Activated naive CD4-positive, alpha-beta T cell treated with anti-CD3 and anti-CD28 coated beads for 36 hours (primary cell): ENCODE measurements around the gene GAN. TPM values are rescaled to one million over a fixed set of nuclear protein-coding genes. Genes with fewer than 3 reads are reported as not detected.

Experiments
- CTCF ChIA-PET: fragments of 350-600 bp; sonication (Branson Sonifier 250); formaldehyde crosslinking; loops from one replicate; lab custom pipeline; 2021; ENCODE audit warnings: antibody characterized with exemption; lab: Charles Lee
- DNase-seq: peaks from one replicate; pipeline ENCODE4 v3.0.0-alpha.2; 2020
- H3K27ac Mint-ChIP-seq: one replicate; pipeline ENCODE4 v1.8.0; 2021; ENCODE audit warnings: mild to moderate bottlenecking, mixed read lengths
- H3K27me3 Mint-ChIP-seq: one replicate; pipeline ENCODE4 v1.8.0; 2021; ENCODE audit warnings: low read depth, mixed read lengths
- H3K36me3 Mint-ChIP-seq: one replicate; pipeline ENCODE4 v1.8.0; 2021; ENCODE audit warnings: low read depth, mixed read lengths
- H3K4me1 Mint-ChIP-seq: one replicate; pipeline ENCODE4 v1.8.0; 2021; ENCODE audit warnings: low read depth, mixed read lengths
- H3K4me3 Mint-ChIP-seq: one replicate; pipeline ENCODE4 v1.8.0; 2021; ENCODE audit warnings: mild to moderate bottlenecking, moderate library complexity, mixed read lengths
- H3K9me3 Mint-ChIP-seq: one replicate; pipeline ENCODE4 v1.8.0; 2021; ENCODE audit warnings: mixed read lengths
- intact Hi-C: fragments of 100-400 bp; cut with micrococcal nuclease; formaldehyde crosslinking; loops from one replicate; pipeline ENCODE4 v1.15.1; 2023
- total RNA-seq, 2 experiments: library from RNA; stranded (reverse); gene quantifications; one replicate each; pipeline ENCODE4 v1.2.3, GENCODE V29; 2021

Gene GAN
- total RNA-seq, 2 experiments from 2014 or later, result 10.6 to 11.3 TPM

- no peaks in the 10 kb centered on the region for H3K9me3 Mint-ChIP-seq
- no peak for DNase-seq
- no peak overlapping the region for H3K27ac Mint-ChIP-seq
- intact Hi-C loops, result no loop called here
- no peak overlapping the region for H3K4me3 Mint-ChIP-seq
- CTCF ChIA-PET, result interaction anchor here (1.6 kb wide), 1 partner anchor 18 kb away, joined by 5 read pairs; no protein-coding TSS in a partner anchor
- H3K36me3 Mint-ChIP-seq, result no peaks in the 10 kb centered on the region
- H3K27me3 Mint-ChIP-seq, result no peaks in the 10 kb centered on the region
- H3K4me1 Mint-ChIP-seq, result no peaks in the 10 kb centered on the region
Observed at GRCh38 chr16:81279392-81279791, 35.4 kb upstream of the GAN start.

GRCh38 chr16:81280393-81280792 lies 34.4 kb upstream of the GAN start:
- Mint-ChIP-seq H3K4me1 (no peaks in the 10 kb centered on the region), H3K9me3 (no peaks in the 10 kb centered on the region), H3K27me3 (no peaks in the 10 kb centered on the region), H3K36me3 (no peaks in the 10 kb centered on the region), H3K4me3 (no peak overlapping the region), H3K27ac (no peak overlapping the region)
- DNase-seq, result no peak
- intact Hi-C loops, result no loop called here
- CTCF ChIA-PET, result interaction anchor here (0.6 to 1.6 kb wide), 2 partner anchors 19 to 124 kb away, joined by 5 to 7 read pairs; no protein-coding TSS in a partner anchor

- no peak overlapping the region for H3K27ac Mint-ChIP-seq
- CTCF ChIA-PET, result no interaction called here
- intact Hi-C loops, result no loop called here
- no peaks in the 10 kb centered on the region for H3K36me3 Mint-ChIP-seq
- no peaks in the 10 kb centered on the region for H3K9me3 Mint-ChIP-seq
- no peak overlapping the region for H3K4me3 Mint-ChIP-seq
- DNase-seq, result no peak
- no peaks in the 10 kb centered on the region for H3K4me1 Mint-ChIP-seq
- H3K27me3 Mint-ChIP-seq, result no peaks in the 10 kb centered on the region
Observed at GRCh38 chr16:81283044-81283443, 31.7 kb upstream of the GAN start.

DNA sequence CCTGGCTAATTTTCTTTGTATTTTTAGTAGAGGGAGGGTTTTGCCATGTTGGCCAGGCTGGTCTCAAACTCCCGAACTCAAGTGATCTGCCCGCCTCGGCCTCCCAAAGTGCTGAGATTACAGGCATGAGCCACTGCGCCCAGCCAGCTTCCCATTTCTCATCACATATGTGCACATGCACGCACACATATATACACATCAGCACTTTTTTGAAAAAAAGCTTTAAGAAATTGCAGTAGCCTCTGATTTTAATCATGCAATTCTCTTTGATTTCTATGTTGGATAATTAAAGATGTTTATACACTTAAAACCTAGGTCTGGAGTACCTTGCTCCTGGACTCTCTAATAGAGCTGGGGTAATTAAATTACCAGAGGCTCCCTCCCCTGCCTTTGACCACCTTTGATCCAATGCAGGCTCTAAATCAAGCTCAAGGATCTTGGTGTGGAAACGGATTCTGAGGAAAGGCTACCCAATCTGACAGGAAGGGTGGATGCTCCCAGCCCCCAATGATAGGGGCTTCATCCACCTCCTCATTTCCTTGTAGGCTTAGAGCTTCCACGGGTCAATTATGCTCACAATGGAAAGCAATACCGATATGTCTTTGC lies 29.7 kb upstream of the GAN start:
- Mint-ChIP-seq H3K27ac (no peak overlapping the region), H3K4me3 (no peak overlapping the region), H3K36me3 (no peaks in the 10 kb centered on the region), H3K27me3 (no peaks in the 10 kb centered on the region), H3K9me3 (no peaks in the 10 kb centered on the region), H3K4me1 (no peaks in the 10 kb centered on the region)
- DNase-seq, result no peak
- CTCF ChIA-PET, result interaction anchor here (0.6 to 1.0 kb wide), 2 partner anchors 25 to 496 kb away, joined by 3 to 4 read pairs; no protein-coding TSS in a partner anchor
- intact Hi-C loops, result no loop called here

DNA sequence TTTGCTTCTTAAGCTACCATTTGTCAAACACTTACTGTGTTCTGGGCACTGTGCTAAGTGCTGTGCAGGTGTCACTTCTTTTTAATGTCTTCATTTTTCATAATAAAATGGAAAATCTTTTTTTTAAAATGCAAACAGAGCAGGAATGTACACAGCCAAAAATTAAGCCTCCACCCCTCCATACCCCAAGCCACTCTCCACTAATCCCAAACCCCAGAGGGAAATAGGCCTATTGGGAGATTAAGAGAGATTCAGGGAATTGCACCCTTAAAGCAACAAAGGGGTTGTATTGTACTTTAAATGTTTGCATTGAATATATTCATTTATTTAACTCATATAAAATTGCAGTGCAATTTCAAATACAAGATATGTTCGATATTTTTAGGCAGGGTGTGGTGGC lies 28.6 kb upstream of the GAN start:
- H3K4me1 Mint-ChIP-seq, result no peaks in the 10 kb centered on the region
- intact Hi-C loops, result no loop called here
- no peaks in the 10 kb centered on the region for H3K9me3 Mint-ChIP-seq
- H3K27me3 Mint-ChIP-seq, result peaks cover 2% of the 10 kb centered on the region
- no peak for DNase-seq
- H3K36me3 Mint-ChIP-seq, result no peaks in the 10 kb centered on the region
- H3K27ac Mint-ChIP-seq, result no peak overlapping the region
- H3K4me3 Mint-ChIP-seq, result no peak overlapping the region
- CTCF ChIA-PET, result no interaction called here

- no peak for DNase-seq
- Mint-ChIP-seq H3K9me3 (no peaks in the 10 kb centered on the region), H3K4me3 (no peak overlapping the region), H3K27me3 (peaks cover 12% of the 10 kb centered on the region), H3K27ac (no peak overlapping the region), H3K36me3 (no peaks in the 10 kb centered on the region), H3K4me1 (no peaks in the 10 kb centered on the region)
- intact Hi-C loops, result no loop called here
- CTCF ChIA-PET, result interaction anchor here (1.0 kb wide), 1 partner anchor 87 kb away, joined by 3 read pairs; no protein-coding TSS in a partner anchor
Observed at GRCh38 chr16:81291117-81291516, 23.6 kb upstream of the GAN start.

GRCh38 chr16:81292936-81293335 lies 21.8 kb upstream of the GAN start:
- CTCF ChIA-PET, result interaction anchor here (0.5 kb wide), 1 partner anchor 72 kb away, joined by 3 read pairs; no protein-coding TSS in a partner anchor
- Mint-ChIP-seq H3K36me3 (no peaks in the 10 kb centered on the region), H3K27me3 (peaks cover 20% of the 10 kb centered on the region), H3K27ac (no peak overlapping the region), H3K9me3 (no peaks in the 10 kb centered on the region), H3K4me1 (no peaks in the 10 kb centered on the region), H3K4me3 (no peak overlapping the region)
- intact Hi-C loops, result no loop called here
- no peak for DNase-seq

- intact Hi-C loops, result no loop called here
- Mint-ChIP-seq H3K27me3 (peaks cover 21% of the 10 kb centered on the region), H3K4me1 (no peaks in the 10 kb centered on the region), H3K4me3 (no peak overlapping the region), H3K27ac (no peak overlapping the region), H3K36me3 (no peaks in the 10 kb centered on the region), H3K9me3 (no peaks in the 10 kb centered on the region)
- DNase-seq, result no peak
- CTCF ChIA-PET, result no interaction called here
Observed at GRCh38 chr16:81293909-81294802, 20.6 kb upstream of the GAN start.

- intact Hi-C loops, result no loop called here
- Mint-ChIP-seq H3K36me3 (no peaks in the 10 kb centered on the region), H3K4me3 (no peak overlapping the region), H3K27me3 (peaks cover 19% of the 10 kb centered on the region), H3K9me3 (no peaks in the 10 kb centered on the region), H3K4me1 (no peaks in the 10 kb centered on the region), H3K27ac (no peak overlapping the region)
- CTCF ChIA-PET, result no interaction called here
- no peak for DNase-seq
Observed at GRCh38 chr16:81296631-81297030, 18.1 kb upstream of the GAN start.

DNA sequence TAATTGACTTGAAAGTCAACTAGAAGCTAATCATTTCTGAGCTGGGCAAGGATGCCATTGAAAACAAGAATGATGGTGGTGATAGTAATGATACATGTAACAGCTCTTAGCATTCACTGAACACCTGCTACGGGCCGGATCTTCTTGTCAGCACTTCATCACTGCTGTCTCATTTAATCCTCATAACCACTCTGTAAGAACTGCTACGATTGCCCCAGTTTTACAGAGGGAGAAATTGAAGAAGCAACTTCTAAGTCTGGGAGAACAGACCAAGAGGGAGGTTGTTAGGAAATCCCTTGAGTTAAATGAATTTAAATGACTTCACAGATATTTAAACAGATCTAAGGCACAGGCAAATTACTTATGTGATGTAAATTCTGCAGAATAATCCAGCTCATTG lies 7.0 kb upstream of the GAN start:
- H3K36me3 Mint-ChIP-seq, result peaks cover 2% of the 10 kb centered on the region
- no peak overlapping the region for H3K4me3 Mint-ChIP-seq
- H3K4me1 Mint-ChIP-seq, result peaks cover 42% of the 10 kb centered on the region
- no peaks in the 10 kb centered on the region for H3K9me3 Mint-ChIP-seq
- intact Hi-C loops, result no loop called here
- H3K27ac Mint-ChIP-seq, result no peak overlapping the region
- DNase-seq, result no peak
- no peaks in the 10 kb centered on the region for H3K27me3 Mint-ChIP-seq
- CTCF ChIA-PET, result interaction anchor here (0.8 kb wide), 1 partner anchor 87 kb away, joined by 3 read pairs; no protein-coding TSS in a partner anchor

GRCh38 chr16:81310045-81310644 lies 4.6 kb upstream of the GAN start:
- intact Hi-C loops, result loop anchor here (1.0 to 10.0 kb wide), 9 partner anchors 25 to 1342 kb away; partner anchors contain the start of genes CDYL2 and DYNLRB2
- Mint-ChIP-seq H3K4me1 (peaks cover 57% of the 10 kb centered on the region), H3K4me3 (no peak overlapping the region), H3K27me3 (no peaks in the 10 kb centered on the region), H3K36me3 (peaks cover 2% of the 10 kb centered on the region), H3K27ac (peak overlapping the region; percentile 63), H3K9me3 (no peaks in the 10 kb centered on the region)
- CTCF ChIA-PET, result interaction anchor here (0.9 to 2.9 kb wide), 3 partner anchors 8 to 105 kb away, joined by 3 to 14 read pairs (median 8); no protein-coding TSS in a partner anchor
- DNase-seq, result peak; percentile 30

GRCh38 chr16:81311762-81312161 lies 3.0 kb upstream of the GAN start:
- no peak for DNase-seq
- Mint-ChIP-seq H3K36me3 (peaks cover 2% of the 10 kb centered on the region), H3K27me3 (no peaks in the 10 kb centered on the region), H3K4me3 (no peak overlapping the region), H3K9me3 (no peaks in the 10 kb centered on the region), H3K27ac (no peak overlapping the region), H3K4me1 (peaks cover 66% of the 10 kb centered on the region)
- CTCF ChIA-PET, result interaction anchor here (2.9 kb wide), 1 partner anchor 51 kb away, joined by 14 read pairs; no protein-coding TSS in a partner anchor
- intact Hi-C loops, result loop anchor here (5.0 to 10.0 kb wide), 7 partner anchors 136 to 1341 kb away; partner anchors contain the start of genes CDYL2 and DYNLRB2
